Right ventricle myocardium inferior (tissue), 1 donor: Measurements from ENCODE around the gene SMARCA1. TPM values are rescaled to one million over a fixed set of nuclear protein-coding genes. Genes with fewer than 3 reads are reported as not detected.

Experiments used
- ATAC-seq: fragments of 200-7000 bp; cut with Tn5 transposase; one replicate; pipeline ENCODE4 v1.9.1; 2020; ENCODE audit warnings: mild to moderate bottlenecking, moderate library complexity
- DNase-seq: peaks from one replicate; pipeline ENCODE4 v3.0.0; 2021; ENCODE audit errors: missing footprints
- intact Hi-C: fragments of 100-400 bp; cut with DNase I; formaldehyde crosslinking; loops from one replicate; pipeline ENCODE4 v1.11.0; 2022
- total RNA-seq: library from RNA; stranded (reverse); fragmentation: NEBNext Ultra II Directional; extraction: Animal tissue kit (Norgen Biotek cat#: 25700); gene quantifications from one replicate; pipeline ENCODE4 v1.2.1, GENCODE V29; 2021
- donor health status: DM: no; HTN: yes; CAD: no; lungs with severe emphysema.

Gene SMARCA1
- total RNA-seq, 1 donor from 2014 or later = 30.2 TPM

- ATAC-seq (no peak), DNase-seq (no peak)
- intact Hi-C loops = no loop called here
Measured at GRCh38 chrX:129534816-129535578, 11.7 kb upstream of the SMARCA1 start.

GRCh38 chrX:129531132-129531531, 7.8 kb upstream of the SMARCA1 start:
- ATAC-seq (no peak), DNase-seq (no peak)
- intact Hi-C loops = no loop called here

GRCh38 chrX:129530410-129530809, 7.1 kb upstream of the SMARCA1 start:
- DNase-seq = no peak
- ATAC-seq = no peak
- intact Hi-C loops = no loop called here

GRCh38 chrX:129529685-129530281, 6.5 kb upstream of the SMARCA1 start:
- ATAC-seq = no peak
- intact Hi-C loops = no loop called here
- DNase-seq = no peak

- intact Hi-C loops = no loop called here
- DNase-seq (no peak), ATAC-seq (no peak)
Measured at GRCh38 chrX:129525896-129526295, 2.6 kb upstream of the SMARCA1 start.

GRCh38 chrX:129525162-129525561, 1.9 kb upstream of the SMARCA1 start:
- intact Hi-C loops = no loop called here
- DNase-seq (no peak), ATAC-seq (no peak)

- ATAC-seq = no peak
- DNase-seq = no peak
- intact Hi-C loops = no loop called here
Measured at GRCh38 chrX:129524250-129524850, 1.1 kb upstream of the SMARCA1 start.

GRCh38 chrX:129522184-129523078, 859 bp downstream of the SMARCA1 start:
- ATAC-seq (peak; percentile 85), DNase-seq (peak; percentile 62)
- intact Hi-C loops = no loop called here

GRCh38 chrX:129520151-129520550, 3.1 kb downstream of the SMARCA1 start:
- intact Hi-C loops = no loop called here
- DNase-seq = no peak
- no peak for ATAC-seq

GRCh38 chrX:129516402-129516801, 6.9 kb downstream of the SMARCA1 start:
- ATAC-seq (no peak), DNase-seq (no peak)
- intact Hi-C loops = no loop called here

- ATAC-seq (no peak), DNase-seq (no peak)
- intact Hi-C loops = no loop called here
Measured at GRCh38 chrX:129512409-129512808, 10.9 kb downstream of the SMARCA1 start.

- DNase-seq (no peak), ATAC-seq (no peak)
Measured at GRCh38 chrX:129511689-129512088, 11.6 kb downstream of the SMARCA1 start.

GRCh38 chrX:129510331-129510730, 13.0 kb downstream of the SMARCA1 start:
- no peak for ATAC-seq
- DNase-seq = no peak
- intact Hi-C loops = no loop called here

More at GRCh38 chrX:129511689-129512088, 11.6 kb downstream of the SMARCA1 start:
- intact Hi-C loops = no loop called here

GRCh38 chrX:129497146-129497843, 26.0 kb downstream of the SMARCA1 start:
- intact Hi-C loops = no loop called here
- DNase-seq (no peak), ATAC-seq (no peak)

GRCh38 chrX:129496625-129497024, 26.7 kb downstream of the SMARCA1 start:
- no peak for DNase-seq
- intact Hi-C loops = no loop called here
- ATAC-seq = no peak

GRCh38 chrX:129495900-129496299, 27.4 kb downstream of the SMARCA1 start:
- DNase-seq = no peak
- ATAC-seq = no peak
- intact Hi-C loops = no loop called here

- no peak for DNase-seq
- intact Hi-C loops = no loop called here
- ATAC-seq = no peak
Measured at GRCh38 chrX:129494887-129495286, 28.4 kb downstream of the SMARCA1 start.

- intact Hi-C loops = no loop called here
Measured at GRCh38 chrX:129493643-129494042, 29.6 kb downstream of the SMARCA1 start.

GRCh38 chrX:129490330-129490729, 33.0 kb downstream of the SMARCA1 start:
- DNase-seq (no peak), ATAC-seq (no peak)
- intact Hi-C loops = no loop called here

More at GRCh38 chrX:129493643-129494042, 29.6 kb downstream of the SMARCA1 start:
- ATAC-seq (no peak), DNase-seq (no peak)
